Measurements from ENCODE around the gene ADCK2.

The ADCK2 gene

GRCh38 chr7:140672382-140673062 is at the start of gene ADCK2:
Gene ADCK2, plus strand, starts transcription at chr7:140672945. Its CDS starts 386 bp downstream, at chr7:140673331.
- no peak for TF ChIP-seq CTCF (IDR thresholded peaks at IDR 0.05)

- TF ChIP-seq CTCF (IDR thresholded peaks at IDR 0.05) = no peak
Measured at GRCh38 chr7:140623980-140624379, 48.8 kb upstream of the ADCK2 start.

- TF ChIP-seq CTCF (IDR thresholded peaks at IDR 0.05) = no peak
Measured at GRCh38 chr7:140624392-140625191, 48.2 kb upstream of the ADCK2 start.

GRCh38 chr7:140625908-140626868 is 46.6 kb upstream of the ADCK2 start:
- TF ChIP-seq CTCF (IDR thresholded peaks at IDR 0.05) = no peak

- TF ChIP-seq CTCF (IDR thresholded peaks at IDR 0.05) = no peak
Measured at GRCh38 chr7:140631021-140631420, 41.7 kb upstream of the ADCK2 start.

- TF ChIP-seq CTCF (IDR thresholded peaks at IDR 0.05) = no peak
Measured at GRCh38 chr7:140631602-140632001, 41.1 kb upstream of the ADCK2 start.

GRCh38 chr7:140635345-140635744 is 37.4 kb upstream of the ADCK2 start:
- no peak for TF ChIP-seq CTCF (IDR thresholded peaks at IDR 0.05)
